Small intestine (tissue), 7 donors: ENCODE data around the gene VPS39. TPM values are rescaled to one million over a fixed set of nuclear protein-coding genes. Genes with fewer than 3 reads are reported as not detected.

ENCODE experiments used
- DNase-seq, 2 donors: peaks; one replicate each; pipeline versions ENCODE4 v3.0.0 to v3.0.0-alpha.2; 2013
- FAIRE-seq: peaks from 2 replicates; lab custom pipeline; 2012; peaks lifted over from hg19 to GRCh38; lab: Jason Lieb, UNC
- H3K27ac ChIP-seq, 3 donors: one replicate each; pipeline ENCODE4 v1.5.1; 2013; ENCODE audit warnings: low read length in 2 of 3, mild to moderate bottlenecking in 2 of 3, control low read depth in 1 of 3, inconsistent platforms in 1 of 3, low read depth in 1 of 3, moderate library complexity in 1 of 3
- H3K27me3 ChIP-seq, 3 donors: one replicate each; pipeline ENCODE4 v1.6.1; 2013; ENCODE audit warnings: low read length in 3 of 3, inconsistent platforms in 1 of 3; ENCODE audit not compliant: control insufficient read depth in 3 of 3, insufficient read depth in 3 of 3
- H3K36me3 ChIP-seq, 3 donors: one replicate each; pipeline ENCODE4 v1.6.1; 2013; ENCODE audit warnings: low read length in 3 of 3, inconsistent platforms in 1 of 3, low read depth in 1 of 3, mild to moderate bottlenecking in 1 of 3, moderate library complexity in 1 of 3; ENCODE audit not compliant: control insufficient read depth in 3 of 3, insufficient read depth in 2 of 3
- H3K4me1 ChIP-seq, 3 donors: one replicate each; pipeline ENCODE4 v1.6.1; 2013; ENCODE audit warnings: low read length in 2 of 3, inconsistent platforms in 1 of 3, low read depth in 1 of 3, mild to moderate bottlenecking in 1 of 3, moderate library complexity in 1 of 3; ENCODE audit not compliant: control insufficient read depth in 3 of 3, insufficient read depth in 2 of 3
- H3K4me3 ChIP-seq, 3 donors: one replicate each; pipeline ENCODE4 v1.5.1; 2013; ENCODE audit warnings: low read length in 3 of 3, control low read depth in 1 of 3, inconsistent platforms in 1 of 3, low read depth in 1 of 3, mild to moderate bottlenecking in 1 of 3, moderate library complexity in 1 of 3
- H3K9me3 ChIP-seq, 2 donors: one replicate each; pipeline ENCODE4 v1.6.1; 2013; ENCODE audit warnings: low read depth in 1 of 2, low read length in 1 of 2; ENCODE audit not compliant: control insufficient read depth in 2 of 2, insufficient read depth in 1 of 2
- WGBS, 3 donors: extraction: QIAGEN DNeasy Blood & Tissue Kit; methylation state at CpG; one replicate each; pipeline ENCODE4 v1.1.7; 2013; 5-methylcytosine and 5-hydroxymethylcytosine counted together
- polyA plus RNA-seq, 4 donors: library from polyadenylated mRNA; stranded (reverse) in 3 of 4; unstranded in 1 of 4; fragments of 200-250 nt in 3 of 4; fragments of 120-200 nt in 1 of 4; gene quantifications; one replicate each; pipeline versions ENCODE4 v1.2.1 to v1.2.3, GENCODE V29; 2013
- donor health status: healthy with polysubstance abuse.
- donor health status: control.
- donor health status: control.
- donor health status: Bipolar disorder and iron deficiency.
- donor health status: healthy.

Gene VPS39
- polyA plus RNA-seq, 4 donors = 28.2 to 58.3 (median 41.4) TPM

DNA sequence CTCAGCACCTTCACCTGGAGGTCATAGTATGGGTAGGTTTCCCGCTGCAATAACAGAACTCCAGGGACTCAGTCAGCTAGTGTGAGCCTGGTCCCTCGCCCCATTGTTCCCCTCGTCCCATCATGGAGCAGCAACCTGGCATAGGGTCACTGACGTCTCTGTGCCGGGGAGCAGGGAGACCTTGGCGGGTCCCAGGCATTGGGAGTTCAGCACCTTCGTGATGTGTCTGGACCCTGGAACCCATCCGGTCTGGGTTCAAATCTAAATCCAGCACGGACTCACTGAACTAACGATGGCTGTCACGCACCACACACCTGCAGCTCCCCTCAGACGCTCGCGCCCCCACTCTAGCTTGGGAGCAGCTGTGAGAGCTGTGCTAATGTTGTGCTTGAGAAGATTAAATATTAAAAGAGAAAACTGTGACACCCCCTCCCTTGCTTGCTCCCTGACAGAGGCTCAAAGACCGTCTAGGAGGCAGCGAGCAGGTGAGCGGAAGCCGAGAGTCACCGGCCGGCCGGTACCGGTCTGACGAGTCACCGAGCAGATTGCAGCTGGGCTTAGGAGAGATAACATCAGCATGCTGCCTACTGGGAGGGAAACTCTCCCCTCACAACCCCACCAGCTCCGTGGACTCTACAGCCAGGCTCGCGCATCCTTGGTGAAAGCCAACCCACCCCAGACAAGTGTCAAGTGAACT lies 52.4 kb downstream of the VPS39 start:
- H3K27ac ChIP-seq = peak overlapping the region; percentile 73 to 84 (median 79)
- DNase-seq = peak; percentile 83 to 91
- no peaks in the 10 kb centered on the region for H3K9me3 ChIP-seq
- FAIRE-seq = no peak
- peaks cover 9 to 41% (median 11%) of the 10 kb centered on the region in 3 donors for H3K36me3 ChIP-seq
- WGBS, 3 donors = 14 to 53% (median 37%) methylated on average over 27 of the region's 27 CpGs
- peaks cover 0 to 13% (median 0%) of the 10 kb centered on the region in 3 donors for H3K4me1 ChIP-seq
- H3K27me3 ChIP-seq = no peaks in the 10 kb centered on the region
- peak overlapping the region; percentile 13 to 56 (median 28) for H3K4me3 ChIP-seq

GRCh38 chr15:42154956-42155355 lies 53.1 kb downstream of the VPS39 start:
- Histone ChIP-seq H3K9me3 (no peaks in the 10 kb centered on the region), H3K27ac (no peak overlapping the region), H3K27me3 (no peaks in the 10 kb centered on the region), H3K4me3 (peak overlapping the region in 1 of 3 donors; percentile 56), H3K36me3 (peaks cover 3 to 34% (median 6%) of the 10 kb centered on the region in 3 donors), H3K4me1 (peaks cover 0 to 13% (median 0%) of the 10 kb centered on the region in 3 donors)
- DNase-seq (no peak), FAIRE-seq (no peak)
- WGBS, 3 donors = 88 to 96% (median 94%) methylated on average over 14 of the region's 14 CpGs

DNA sequence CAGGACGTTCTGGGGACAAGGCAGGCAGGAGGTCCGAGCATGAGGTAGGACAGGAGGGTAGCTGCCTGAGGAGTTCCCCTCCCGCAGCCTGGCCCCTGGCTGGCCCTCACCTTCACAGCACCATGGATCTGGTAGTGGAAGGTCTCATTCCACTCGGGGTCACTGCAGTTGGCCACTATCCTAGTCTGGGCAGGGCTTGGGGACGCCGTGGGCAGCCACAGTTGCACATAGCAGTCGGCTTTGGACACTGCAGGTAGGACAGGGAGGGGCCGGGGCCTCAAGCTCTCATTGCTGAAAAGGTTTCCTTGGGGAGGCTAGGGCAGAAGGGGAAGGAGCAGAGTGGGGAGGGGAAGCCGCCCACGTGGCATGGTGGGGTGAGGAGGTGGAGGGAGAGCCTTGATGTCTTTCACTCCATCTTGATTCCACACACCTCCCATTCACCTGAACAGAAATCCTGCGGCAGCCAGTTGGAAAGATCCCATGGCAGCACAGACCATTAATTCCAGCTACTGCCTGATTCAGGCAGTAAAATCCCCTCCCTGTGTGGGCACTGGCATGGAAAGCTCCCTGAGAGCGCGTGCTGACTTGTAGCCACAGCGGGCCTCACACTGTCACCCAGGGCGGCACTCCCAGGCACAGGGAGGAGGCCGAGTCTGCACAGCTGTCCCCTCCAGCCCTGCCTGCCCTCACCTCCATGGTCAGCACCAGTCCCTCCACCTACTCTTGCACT lies 53.7 kb downstream of the VPS39 start:
- FAIRE-seq = no peak
- Histone ChIP-seq H3K4me3 (peak overlapping the region in 1 of 3 donors; percentile 12), H3K27ac (no peak overlapping the region), H3K4me1 (peaks cover 0 to 13% (median 0%) of the 10 kb centered on the region in 3 donors), H3K9me3 (no peaks in the 10 kb centered on the region), H3K36me3 (peaks cover 0 to 28% (median 4%) of the 10 kb centered on the region in 3 donors), H3K27me3 (no peaks in the 10 kb centered on the region)
- peak in 1 of 2 donors; percentile 18 for DNase-seq
- WGBS, 3 donors = 82 to 86% (median 84%) methylated on average over 13 to 16 of the region's 16 CpGs

GRCh38 chr15:42153874-42154211 lies 54.3 kb downstream of the VPS39 start:
- FAIRE-seq (no peak), DNase-seq (no peak)
- peaks cover 0 to 23% (median under 1%) of the 10 kb centered on the region in 3 donors for H3K36me3 ChIP-seq
- 88 to 91% (median 89%) methylated on average over 4 of the region's 4 CpGs for WGBS, 3 donors
- H3K27ac ChIP-seq = no peak overlapping the region
- H3K4me1 ChIP-seq = peaks cover 0 to 13% (median 0%) of the 10 kb centered on the region in 3 donors
- H3K4me3 ChIP-seq = no peak overlapping the region
- no peaks in the 10 kb centered on the region for H3K27me3 ChIP-seq
- H3K9me3 ChIP-seq = no peaks in the 10 kb centered on the region

GRCh38 chr15:42152921-42153698 lies 55.0 kb downstream of the VPS39 start:
- Histone ChIP-seq H3K36me3 (peaks cover 0 to 19% (median 0%) of the 10 kb centered on the region in 3 donors), H3K4me3 (no peak overlapping the region), H3K27me3 (no peaks in the 10 kb centered on the region), H3K9me3 (no peaks in the 10 kb centered on the region), H3K27ac (no peak overlapping the region), H3K4me1 (peaks cover 0 to 13% (median 0%) of the 10 kb centered on the region in 3 donors)
- no peak for DNase-seq
- FAIRE-seq = no peak
- WGBS, 3 donors = 86 to 92% (median 92%) methylated on average over 10 to 11 of the region's 11 CpGs

GRCh38 chr15:42152196-42152920 lies 55.7 kb downstream of the VPS39 start:
- H3K9me3 ChIP-seq = no peaks in the 10 kb centered on the region
- FAIRE-seq = no peak
- no peak for DNase-seq

DNA sequence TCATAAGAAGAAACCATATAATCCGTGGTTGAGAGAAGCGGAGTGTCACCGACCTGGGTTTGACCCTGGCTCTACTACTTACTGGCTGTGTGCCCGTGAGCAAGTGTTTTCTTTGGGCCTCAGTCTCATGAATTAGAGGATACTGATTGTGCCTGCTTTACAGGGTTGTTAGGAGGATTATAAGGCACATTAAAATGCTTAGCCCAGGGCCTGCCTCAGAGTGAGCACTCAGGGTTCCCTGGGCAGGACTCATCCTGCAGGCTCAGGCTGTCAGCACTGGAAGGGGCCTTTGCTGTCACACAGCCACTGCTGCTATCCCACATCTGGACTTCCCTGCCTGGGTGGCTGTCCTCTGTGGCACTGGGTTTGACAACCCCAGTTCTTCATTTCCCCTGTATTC lies 56.4 kb downstream of the VPS39 start:
- Histone ChIP-seq H3K4me3 (no peak overlapping the region), H3K4me1 (peaks cover 0 to 11% (median 0%) of the 10 kb centered on the region in 3 donors), H3K27ac (no peak overlapping the region), H3K9me3 (no peaks in the 10 kb centered on the region), H3K36me3 (peaks cover 0 to 17% (median 0%) of the 10 kb centered on the region in 3 donors), H3K27me3 (no peaks in the 10 kb centered on the region)
- FAIRE-seq = no peak
- WGBS, 3 donors = 61 to 69% (median 62%) methylated on average over 4 of the region's 4 CpGs
- no peak for DNase-seq

More at GRCh38 chr15:42152196-42152920, 55.7 kb downstream of the VPS39 start:
- no peak overlapping the region for H3K4me3 ChIP-seq
- H3K36me3 ChIP-seq = peaks cover 0 to 17% (median 0%) of the 10 kb centered on the region in 3 donors
- H3K27me3 ChIP-seq = no peaks in the 10 kb centered on the region
- peaks cover 0 to 13% (median 0%) of the 10 kb centered on the region in 3 donors for H3K4me1 ChIP-seq
- no peak overlapping the region for H3K27ac ChIP-seq
- WGBS, 3 donors = 86 to 89% (median 86%) methylated on average over 14 of the region's 14 CpGs
